ENCODE results near the gene MAPRE3.

GRCh38 chr2:27060323-27060722, 89.9 kb downstream of the MAPRE3 start:
- TF ChIP-seq CTCF (IDR thresholded peaks at IDR 0.05 in 4 of 5, conservative IDR thresholded peaks at IDR 0.05 in 1 of 5) = no peak
- no peak for TF ChIP-seq POLR2A (IDR thresholded peaks at IDR 0.05)
